NCI-H2081 treated with DMSO at 0.1 percent for 48 hours (cell line): ENCODE measurements around the gene MED25.

Source experiments
- DNase-seq: peaks from one replicate; lab custom pipeline; 2025; lab: John Stamatoyannopoulos, UW

MED25 gene

GRCh38 chr19:49799271-49799797 lies 18.8 kb upstream of the MED25 start:
- DNase-seq, result no peak

GRCh38 chr19:49799798-49800376 lies 18.2 kb upstream of the MED25 start:
- no peak for DNase-seq

DNA sequence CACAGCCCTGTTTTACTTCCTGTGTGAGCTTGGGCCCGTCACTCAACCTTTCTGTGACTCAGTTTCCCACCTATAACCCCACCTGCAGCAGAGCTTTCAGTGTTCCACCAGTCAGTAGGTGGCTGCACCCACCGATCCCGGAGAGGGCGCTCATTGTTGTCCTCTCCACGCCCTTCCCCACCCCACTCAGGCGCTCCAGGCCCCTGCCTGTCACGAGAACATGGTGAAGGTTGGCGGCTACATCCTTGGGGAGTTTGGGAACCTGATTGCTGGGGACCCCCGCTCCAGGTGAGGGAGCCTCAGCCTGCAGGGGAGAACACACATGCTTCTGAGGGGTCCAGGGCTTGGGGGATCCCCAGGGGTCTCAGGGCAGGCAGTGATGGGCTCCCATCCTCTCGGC lies 17.3 kb upstream of the MED25 start:
- no peak for DNase-seq

DNA sequence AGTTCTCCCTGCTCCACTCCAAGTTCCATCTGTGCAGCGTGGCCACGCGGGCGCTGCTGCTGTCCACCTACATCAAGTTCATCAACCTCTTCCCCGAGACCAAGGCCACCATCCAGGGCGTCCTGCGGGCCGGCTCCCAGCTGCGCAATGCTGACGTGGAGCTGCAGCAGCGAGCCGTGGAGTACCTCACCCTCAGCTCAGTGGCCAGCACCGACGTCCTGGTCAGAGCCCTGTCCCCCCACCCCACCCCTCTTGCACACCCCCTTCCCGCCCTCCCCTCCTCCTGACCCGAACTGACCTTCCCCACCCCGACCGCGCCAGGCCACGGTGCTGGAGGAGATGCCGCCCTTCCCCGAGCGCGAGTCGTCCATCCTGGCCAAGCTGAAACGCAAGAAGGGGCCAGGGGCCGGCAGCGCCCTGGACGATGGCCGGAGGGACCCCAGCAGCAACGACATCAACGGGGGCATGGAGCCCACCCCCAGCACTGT lies 16.6 kb upstream of the MED25 start:
- no peak for DNase-seq

DNA sequence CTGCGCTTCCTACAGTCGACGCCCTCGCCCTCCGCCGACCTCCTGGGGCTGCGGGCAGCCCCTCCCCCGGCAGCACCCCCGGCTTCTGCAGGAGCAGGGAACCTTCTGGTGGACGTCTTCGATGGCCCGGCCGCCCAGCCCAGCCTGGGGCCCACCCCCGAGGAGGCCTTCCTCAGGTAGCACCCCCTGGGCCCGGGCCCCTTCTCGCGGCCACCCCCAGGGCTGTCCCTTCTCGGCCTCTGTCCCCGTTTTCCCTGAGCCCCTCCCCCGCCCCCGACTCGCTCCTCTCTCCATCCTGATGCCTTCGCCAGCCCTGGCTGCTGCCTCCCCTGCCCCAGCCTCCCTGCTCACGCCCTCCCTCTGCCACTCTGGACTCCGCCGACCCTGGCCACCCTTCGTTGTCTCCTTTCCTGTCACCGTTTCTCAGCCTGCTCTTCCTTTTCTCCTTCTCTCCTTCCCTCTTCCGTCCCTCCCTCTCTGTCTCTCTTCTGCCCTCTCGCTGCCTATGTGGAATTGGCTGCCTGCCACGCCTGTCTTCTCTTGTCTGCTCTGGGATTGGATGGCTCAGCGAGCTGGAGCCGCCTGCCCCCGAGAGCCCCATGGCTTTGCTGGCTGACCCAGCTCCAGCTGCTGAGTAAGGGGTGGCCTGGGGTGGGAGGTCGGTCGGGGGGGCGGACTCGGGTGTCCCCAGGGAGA lies 16.0 kb upstream of the MED25 start:
- no peak for DNase-seq

DNA sequence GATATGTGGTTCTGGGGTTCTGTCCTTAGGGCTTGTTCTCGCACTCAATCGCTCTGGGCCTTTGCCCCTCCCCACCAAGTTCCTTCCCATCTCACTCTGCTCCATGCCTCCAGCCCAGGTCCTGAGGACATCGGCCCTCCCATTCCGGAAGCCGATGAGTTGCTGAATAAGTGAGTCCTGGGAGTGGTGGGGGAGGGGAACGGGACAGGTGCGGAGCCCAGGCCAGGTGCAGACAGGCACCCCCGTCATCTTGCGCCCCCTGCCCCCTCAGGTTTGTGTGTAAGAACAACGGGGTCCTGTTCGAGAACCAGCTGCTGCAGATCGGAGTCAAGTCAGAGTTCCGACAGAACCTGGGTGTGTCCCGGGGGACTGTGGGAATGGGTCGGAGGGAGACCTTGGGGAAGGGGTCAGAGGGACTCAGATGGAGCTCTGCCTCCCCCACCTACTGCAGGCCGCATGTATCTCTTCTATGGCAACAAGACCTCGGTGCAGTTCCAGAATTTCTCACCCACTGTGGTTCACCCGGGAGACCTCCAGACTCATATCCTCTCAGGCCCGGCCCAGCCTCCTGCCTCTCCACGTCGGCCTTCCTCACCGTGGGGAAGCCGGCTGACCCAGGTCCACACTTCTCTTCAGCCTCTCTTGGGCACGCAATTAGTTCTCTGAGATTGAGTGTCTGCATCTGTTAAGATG lies 15.1 kb upstream of the MED25 start:
- DNase-seq, result no peak

GRCh38 chr19:49803529-49803856 lies 14.6 kb upstream of the MED25 start:
- no peak for DNase-seq

DNA sequence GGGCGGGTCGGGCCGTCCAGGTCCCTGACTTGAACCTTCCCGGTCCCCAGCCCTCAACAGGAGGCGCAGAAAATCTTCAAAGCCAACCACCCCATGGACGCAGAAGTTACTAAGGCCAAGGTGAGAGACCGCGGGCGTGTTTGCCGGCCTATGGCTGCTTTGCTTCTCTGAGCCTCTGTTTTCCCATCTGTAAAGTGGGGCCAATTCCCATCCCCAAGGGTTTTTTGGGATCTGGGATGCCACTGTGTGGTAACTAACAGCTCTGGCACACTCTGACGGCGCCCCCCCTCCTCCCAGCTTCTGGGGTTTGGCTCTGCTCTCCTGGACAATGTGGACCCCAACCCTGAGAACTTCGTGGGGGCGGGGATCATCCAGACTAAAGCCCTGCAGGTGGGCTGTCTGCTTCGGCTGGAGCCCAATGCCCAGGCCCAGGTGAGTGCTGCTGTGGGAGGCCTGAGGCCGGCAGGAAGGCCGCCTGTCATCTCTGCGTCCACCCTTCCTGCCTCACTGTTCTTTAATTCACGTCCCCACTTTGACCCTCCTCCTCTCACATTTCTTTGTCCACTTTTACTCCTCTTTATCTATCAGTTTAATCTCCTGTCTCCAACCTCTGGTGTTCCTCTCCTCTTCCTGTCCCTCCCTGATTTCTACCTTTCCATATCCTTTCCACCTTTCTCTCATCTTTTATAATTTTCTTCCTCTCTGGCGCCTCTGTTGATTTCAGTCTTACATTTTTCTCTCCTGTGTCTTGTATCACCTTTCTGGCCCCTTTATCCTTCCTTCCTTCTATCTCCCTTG lies 12.1 kb upstream of the MED25 start:
- no peak for DNase-seq

DNA sequence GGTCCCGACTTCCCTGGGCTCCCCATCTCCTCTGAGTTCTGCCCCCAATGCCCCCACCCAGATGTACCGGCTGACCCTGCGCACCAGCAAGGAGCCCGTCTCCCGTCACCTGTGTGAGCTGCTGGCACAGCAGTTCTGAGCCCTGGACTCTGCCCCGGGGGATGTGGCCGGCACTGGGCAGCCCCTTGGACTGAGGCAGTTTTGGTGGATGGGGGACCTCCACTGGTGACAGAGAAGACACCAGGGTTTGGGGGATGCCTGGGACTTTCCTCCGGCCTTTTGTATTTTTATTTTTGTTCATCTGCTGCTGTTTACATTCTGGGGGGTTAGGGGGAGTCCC lies 11.5 kb upstream of the MED25 start:
- no peak for DNase-seq

DNA sequence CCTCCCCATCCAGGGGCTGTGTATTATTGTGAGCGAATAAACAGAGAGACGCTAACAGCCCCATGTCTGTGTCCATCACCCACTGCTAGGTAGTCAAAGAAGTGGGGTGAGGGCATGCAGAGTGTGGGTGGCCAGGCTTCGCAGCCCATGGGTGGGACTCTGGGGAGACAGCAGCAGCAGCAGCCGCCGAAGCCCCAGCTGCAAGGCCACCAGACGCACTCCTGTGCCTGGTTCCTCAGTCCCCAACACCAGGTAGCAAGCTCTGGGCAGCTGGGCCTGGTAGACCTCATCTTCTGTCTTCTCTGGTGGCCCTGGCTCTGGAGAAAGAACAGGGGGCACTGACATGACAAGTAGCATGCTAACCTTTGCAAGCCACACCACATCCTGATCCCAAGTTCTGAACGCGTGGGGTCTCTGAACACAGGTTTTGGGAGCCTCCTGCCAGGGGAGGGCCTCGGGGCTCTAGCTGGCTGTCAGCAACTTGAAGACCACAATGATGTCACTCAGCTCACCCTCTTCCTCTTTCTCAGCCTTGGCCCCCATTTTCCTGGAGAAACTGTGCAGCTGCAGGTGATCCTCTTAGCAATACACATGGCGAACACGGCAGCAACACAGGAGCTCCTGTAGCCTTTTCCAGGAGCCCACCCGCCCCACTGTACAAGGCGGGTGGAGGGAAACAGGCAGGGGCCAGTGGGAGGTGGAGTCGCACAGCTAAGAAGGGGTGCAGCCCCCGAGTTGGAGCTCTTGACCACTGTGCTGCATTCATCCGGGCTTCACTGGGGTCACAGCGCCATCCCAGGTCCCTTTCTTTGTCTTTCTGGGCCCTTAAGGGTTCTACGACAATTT lies 10.8 kb upstream of the MED25 start:
- DNase-seq, result no peak

GRCh38 chr19:49807904-49808675 lies 10.0 kb upstream of the MED25 start:
- no peak for DNase-seq

GRCh38 chr19:49808711-49809159 lies 9.4 kb upstream of the MED25 start:
- no peak for DNase-seq

- DNase-seq, result no peak
Measured at GRCh38 chr19:49809160-49809940, 8.7 kb upstream of the MED25 start.

DNA sequence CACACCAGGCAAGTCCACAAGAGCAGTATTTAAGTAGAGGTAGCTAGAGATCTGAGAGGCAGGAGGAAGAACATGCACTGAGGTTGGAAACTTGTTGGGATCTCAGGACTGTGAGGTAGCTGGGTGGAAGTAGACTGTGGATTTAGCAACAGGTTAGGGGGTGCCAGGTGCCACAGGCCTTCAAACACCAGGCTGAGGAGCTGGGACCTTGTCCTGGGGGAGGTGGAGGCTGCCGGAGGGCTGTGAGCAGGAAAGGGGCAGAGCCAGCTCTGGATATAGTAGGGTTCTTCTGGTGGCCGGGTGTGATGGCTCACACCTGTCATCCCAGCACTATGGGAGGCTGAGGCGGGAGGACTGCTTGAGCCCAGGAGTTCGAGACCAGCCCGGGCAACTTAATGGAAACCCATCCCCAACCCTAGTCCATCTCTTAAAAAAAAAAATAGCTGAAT lies 8.1 kb upstream of the MED25 start:
- DNase-seq, result no peak

- no peak for DNase-seq
Measured at GRCh38 chr19:49811328-49811727, 6.8 kb upstream of the MED25 start.

DNA sequence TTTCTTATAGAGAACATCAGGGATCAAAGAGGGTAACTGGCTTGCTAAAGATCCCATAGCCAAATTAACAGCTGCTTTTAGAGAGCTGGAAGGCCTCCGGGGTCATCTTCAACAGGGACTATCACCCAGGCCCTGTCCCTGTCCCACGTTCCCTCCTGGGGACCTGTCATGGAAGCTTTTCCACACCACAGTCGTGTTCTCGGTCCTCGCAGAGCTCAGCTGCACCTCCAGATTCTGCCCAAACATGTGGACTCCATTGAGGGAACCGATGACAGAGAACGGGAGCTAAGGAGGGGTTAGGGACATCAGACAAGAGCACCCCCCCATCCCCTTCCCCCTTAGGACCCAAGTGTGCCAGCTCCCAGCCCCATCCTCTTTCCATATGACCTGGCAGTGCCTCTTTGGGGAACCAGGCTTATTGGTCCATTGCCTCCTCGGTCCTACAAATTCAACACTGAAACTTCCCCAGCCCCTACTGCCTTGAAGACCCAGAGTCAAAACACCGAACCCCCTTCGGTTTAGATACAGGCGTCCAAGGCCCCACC lies 5.6 kb upstream of the MED25 start:
- no peak for DNase-seq

- peak; percentile 89 for DNase-seq
Measured at GRCh38 chr19:49812997-49813861, 4.9 kb upstream of the MED25 start, which contains the start of gene FUZ. Gene FUZ (minus strand): TSS chr19:49813292. CDS start chr19:49813106, 186 bp downstream.

- no peak for DNase-seq
Measured at GRCh38 chr19:49814010-49814409, 4.1 kb upstream of the MED25 start.
